ENCODE measurements around the gene ZFX. TPM values are rescaled to one million over a fixed set of nuclear protein-coding genes. Genes with fewer than 3 reads are reported as not detected.

The ZFX gene
- 51.3 TPM for total RNA-seq

DNA sequence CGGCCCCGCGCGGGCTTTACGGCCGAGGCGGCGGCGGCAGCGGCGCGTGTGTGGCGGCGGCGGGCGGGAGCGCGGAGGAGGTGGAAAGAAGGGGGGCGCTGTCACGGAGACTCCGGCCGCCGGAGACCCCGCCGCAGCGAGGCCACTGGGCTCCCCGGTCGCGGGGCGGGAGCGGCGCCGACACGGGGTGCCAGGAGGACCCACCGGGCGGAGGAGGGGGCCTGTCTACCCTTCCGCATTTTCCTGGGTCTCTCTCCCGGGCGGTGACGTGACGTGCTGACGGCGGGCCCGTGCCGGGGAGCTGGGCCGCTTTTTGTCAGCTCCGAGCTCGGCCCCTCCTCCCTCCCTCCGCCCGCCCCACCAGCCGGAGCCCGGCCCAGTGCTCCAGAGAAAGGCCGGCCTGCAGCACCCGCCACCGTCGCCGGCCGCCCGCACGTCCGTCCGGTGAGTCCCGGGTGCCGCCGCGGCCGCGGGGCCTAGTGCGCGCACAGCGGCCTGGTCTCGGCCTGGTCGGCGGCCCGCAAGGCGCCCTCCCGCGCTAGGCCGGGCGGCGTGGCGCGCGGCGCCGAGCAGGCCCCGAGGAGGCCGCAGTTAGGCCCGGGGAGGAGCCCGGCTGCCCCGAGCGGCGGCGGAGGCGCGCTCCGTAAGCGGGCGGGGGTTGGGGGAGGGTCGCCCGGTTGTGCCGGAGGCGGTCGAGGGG is at the start of gene ZFX:
Gene ZFX (plus strand): TSS at position 379 of the 700 bp plus-strand sequence. CDS start 23,014 bp downstream, outside the sequence.

Small RNAs within 50 kb of the gene (small RNA-seq; reads per million reads assigned to genes)
- gene RF00263 (ENCODE audit: low replicate concordance) = not detected

Other genes starting within 250 kb of the ZFX start
- 15.5 TPM for gene APOO, start 241.8 kb upstream of the ZFX start, total RNA-seq
- 0.18 TPM for gene CXorf58, start 241.7 kb upstream of the ZFX start, total RNA-seq
- 18.3 TPM for gene KLHL15, start 122.5 kb upstream of the ZFX start, total RNA-seq
- 218 TPM for gene EIF2S3, start 94.8 kb upstream of the ZFX start, total RNA-seq
- gene SUPT20HL2, start 164.3 kb downstream of the ZFX start, total RNA-seq = 0.06 TPM
- not detected for gene SUPT20HL1, start 210.9 kb downstream of the ZFX start, total RNA-seq

Data from metanephros (tissue), 2 donors.